ENCODE data around the gene KMT2C.
"Not testable (repeated sequence)": the region's sequence is repeated elsewhere in the genome, so short reads cannot be mapped to it uniquely, and the experiment has no call there.

KMT2C gene

GRCh38 chr7:152236306-152236705 lies 199.5 kb downstream of the KMT2C start:
- DNase-seq; POLR2A ChIA-PET; CTCF ChIA-PET; H3K4me1 ChIP-seq (ENCODE audit: control extremely low read depth in 1 of 4, control insufficient read depth in 4 of 4, insufficient read depth in 4 of 4, low read length in 3 of 4); H3K9me3 ChIP-seq (ENCODE audit: control extremely low read depth in 1 of 5, control insufficient read depth in 4 of 5, insufficient read depth in 2 of 5, low read depth in 1 of 5, low read length in 4 of 5); H3K27me3 ChIP-seq (replicated peaks in 2 of 5; ENCODE audit: control insufficient read depth in 4 of 5, insufficient read depth in 5 of 5, low read length in 4 of 5); H3K27ac ChIP-seq (ENCODE audit: insufficient read depth in 1 of 2, low read depth in 1 of 2, low read length in 2 of 2, poor library complexity in 1 of 2, severe bottlenecking in 2 of 2); H3K4me3 ChIP-seq (ENCODE audit: control insufficient read depth in 1 of 7, extremely low read depth in 1 of 7, insufficient read depth in 4 of 7, low read depth in 2 of 7, low read length in 6 of 7): not testable (repeated sequence)
- peaks cover 0 to 11% (median 3%) of the 10 kb centered on the region in 4 experiments for H3K36me3 ChIP-seq (ENCODE audit: control insufficient read depth in 4 of 4, insufficient read depth in 4 of 4, low read length in 3 of 4)
- WGBS (ENCODE audit: insufficient coverage), result no CpG with 5 or more reads among the region's 5 CpGs

GRCh38 chr7:152234421-152234820 lies 201.4 kb downstream of the KMT2C start:
- POLR2A ChIA-PET, result interaction anchor here (0.7 kb wide), 1 partner anchor 102 kb away, joined by 3 read pairs; no protein-coding TSS in a partner anchor
- H3K27me3 ChIP-seq (replicated peaks in 2 of 5; ENCODE audit: control insufficient read depth in 4 of 5, insufficient read depth in 5 of 5, low read length in 4 of 5); CTCF ChIA-PET; H3K4me1 ChIP-seq (ENCODE audit: control extremely low read depth in 1 of 4, control insufficient read depth in 4 of 4, insufficient read depth in 4 of 4, low read length in 3 of 4); DNase-seq; H3K4me3 ChIP-seq (ENCODE audit: control insufficient read depth in 1 of 7, extremely low read depth in 1 of 7, insufficient read depth in 4 of 7, low read depth in 2 of 7, low read length in 6 of 7); H3K27ac ChIP-seq (ENCODE audit: insufficient read depth in 1 of 2, low read depth in 1 of 2, low read length in 2 of 2, poor library complexity in 1 of 2, severe bottlenecking in 2 of 2); H3K9me3 ChIP-seq (ENCODE audit: control extremely low read depth in 1 of 5, control insufficient read depth in 4 of 5, insufficient read depth in 2 of 5, low read depth in 1 of 5, low read length in 4 of 5): not testable (repeated sequence)
- 94% methylated on average over 2 of the region's 5 CpGs for WGBS (ENCODE audit: insufficient coverage)
- peaks cover 0 to 17% (median 3%) of the 10 kb centered on the region in 4 experiments for H3K36me3 ChIP-seq (ENCODE audit: control insufficient read depth in 4 of 4, insufficient read depth in 4 of 4, low read length in 3 of 4)

- Histone ChIP-seq H3K4me1 (ENCODE audit: control extremely low read depth in 1 of 4, control insufficient read depth in 4 of 4, insufficient read depth in 4 of 4, low read length in 3 of 4) (no peaks in the 10 kb centered on the region), H3K27me3 (replicated peaks in 2 of 5; ENCODE audit: control insufficient read depth in 4 of 5, insufficient read depth in 5 of 5, low read length in 4 of 5) (no peaks in the 10 kb centered on the region), H3K4me3 (ENCODE audit: control insufficient read depth in 1 of 7, extremely low read depth in 1 of 7, insufficient read depth in 4 of 7, low read depth in 2 of 7, low read length in 6 of 7) (no peak overlapping the region), H3K27ac (ENCODE audit: insufficient read depth in 1 of 2, low read depth in 1 of 2, low read length in 2 of 2, poor library complexity in 1 of 2, severe bottlenecking in 2 of 2) (no peak overlapping the region), H3K9me3 (ENCODE audit: control extremely low read depth in 1 of 5, control insufficient read depth in 4 of 5, insufficient read depth in 2 of 5, low read depth in 1 of 5, low read length in 4 of 5) (no peaks in the 10 kb centered on the region), H3K36me3 (ENCODE audit: control insufficient read depth in 4 of 4, insufficient read depth in 4 of 4, low read length in 3 of 4) (peaks cover 0 to 19% (median 4%) of the 10 kb centered on the region in 4 experiments)
- ChIA-PET CTCF (interaction anchor here (0.6 to 0.9 kb wide), 2 partner anchors 21 to 559 kb away, joined by 3 read pairs; no protein-coding TSS in a partner anchor), POLR2A (no interaction called here)
- DNase-seq, result no peak
Observed at GRCh38 chr7:152231089-152231488, 204.7 kb downstream of the KMT2C start.

GRCh38 chr7:152219556-152219955 lies 216.2 kb downstream of the KMT2C start:
- H3K9me3 ChIP-seq (ENCODE audit: control extremely low read depth in 1 of 5, control insufficient read depth in 4 of 5, insufficient read depth in 2 of 5, low read depth in 1 of 5, low read length in 4 of 5); DNase-seq; H3K4me1 ChIP-seq (ENCODE audit: control extremely low read depth in 1 of 4, control insufficient read depth in 4 of 4, insufficient read depth in 4 of 4, low read length in 3 of 4); H3K27me3 ChIP-seq (replicated peaks in 2 of 5; ENCODE audit: control insufficient read depth in 4 of 5, insufficient read depth in 5 of 5, low read length in 4 of 5); POLR2A ChIA-PET; H3K4me3 ChIP-seq (ENCODE audit: control insufficient read depth in 1 of 7, extremely low read depth in 1 of 7, insufficient read depth in 4 of 7, low read depth in 2 of 7, low read length in 6 of 7); H3K27ac ChIP-seq (ENCODE audit: insufficient read depth in 1 of 2, low read depth in 1 of 2, low read length in 2 of 2, poor library complexity in 1 of 2, severe bottlenecking in 2 of 2); CTCF ChIA-PET: not testable (repeated sequence)
- WGBS (ENCODE audit: insufficient coverage), result no CpG with 5 or more reads among the region's 5 CpGs
- peaks cover 2 to 17% (median 8%) of the 10 kb centered on the region in 4 experiments for H3K36me3 ChIP-seq (ENCODE audit: control insufficient read depth in 4 of 4, insufficient read depth in 4 of 4, low read length in 3 of 4)

GRCh38 chr7:152208766-152209165 lies 227.0 kb downstream of the KMT2C start:
- H3K4me1 ChIP-seq (ENCODE audit: control extremely low read depth in 1 of 4, control insufficient read depth in 4 of 4, insufficient read depth in 4 of 4, low read length in 3 of 4); DNase-seq; H3K4me3 ChIP-seq (ENCODE audit: control insufficient read depth in 1 of 7, extremely low read depth in 1 of 7, insufficient read depth in 4 of 7, low read depth in 2 of 7, low read length in 6 of 7); H3K27ac ChIP-seq (ENCODE audit: insufficient read depth in 1 of 2, low read depth in 1 of 2, low read length in 2 of 2, poor library complexity in 1 of 2, severe bottlenecking in 2 of 2); POLR2A ChIA-PET; H3K9me3 ChIP-seq (ENCODE audit: control extremely low read depth in 1 of 5, control insufficient read depth in 4 of 5, insufficient read depth in 2 of 5, low read depth in 1 of 5, low read length in 4 of 5); CTCF ChIA-PET; H3K27me3 ChIP-seq (replicated peaks in 2 of 5; ENCODE audit: control insufficient read depth in 4 of 5, insufficient read depth in 5 of 5, low read length in 4 of 5): not testable (repeated sequence)
- 95% methylated on average over 7 of the region's 7 CpGs for WGBS (ENCODE audit: insufficient coverage)
- H3K36me3 ChIP-seq (ENCODE audit: control insufficient read depth in 4 of 4, insufficient read depth in 4 of 4, low read length in 3 of 4), result peaks cover 3 to 21% (median 5%) of the 10 kb centered on the region in 4 experiments

- H3K27me3 ChIP-seq (replicated peaks in 2 of 5; ENCODE audit: control insufficient read depth in 4 of 5, insufficient read depth in 5 of 5, low read length in 4 of 5); DNase-seq; H3K27ac ChIP-seq (ENCODE audit: insufficient read depth in 1 of 2, low read depth in 1 of 2, low read length in 2 of 2, poor library complexity in 1 of 2, severe bottlenecking in 2 of 2); H3K9me3 ChIP-seq (ENCODE audit: control extremely low read depth in 1 of 5, control insufficient read depth in 4 of 5, insufficient read depth in 2 of 5, low read depth in 1 of 5, low read length in 4 of 5); H3K4me3 ChIP-seq (ENCODE audit: control insufficient read depth in 1 of 7, extremely low read depth in 1 of 7, insufficient read depth in 4 of 7, low read depth in 2 of 7, low read length in 6 of 7); H3K4me1 ChIP-seq (ENCODE audit: control extremely low read depth in 1 of 4, control insufficient read depth in 4 of 4, insufficient read depth in 4 of 4, low read length in 3 of 4); POLR2A ChIA-PET: not testable (repeated sequence)
- CTCF ChIA-PET, result interaction anchor here (0.7 kb wide), 1 partner anchor 8 kb away, joined by 3 read pairs; no protein-coding TSS in a partner anchor
- H3K36me3 ChIP-seq (ENCODE audit: control insufficient read depth in 4 of 4, insufficient read depth in 4 of 4, low read length in 3 of 4), result peaks cover 0 to 32% (median 10%) of the 10 kb centered on the region in 4 experiments
Observed at GRCh38 chr7:152204417-152204816, 231.4 kb downstream of the KMT2C start.

- ChIA-PET CTCF (interaction anchor here (1.3 kb wide), 1 partner anchor 503 kb away, joined by 4 read pairs; no protein-coding TSS in a partner anchor), POLR2A (no interaction called here)
- H3K9me3 ChIP-seq (ENCODE audit: control extremely low read depth in 1 of 5, control insufficient read depth in 4 of 5, insufficient read depth in 2 of 5, low read depth in 1 of 5, low read length in 4 of 5), result no peaks in the 10 kb centered on the region
- no peak for DNase-seq
- no peak overlapping the region for H3K27ac ChIP-seq (ENCODE audit: insufficient read depth in 1 of 2, low read depth in 1 of 2, low read length in 2 of 2, poor library complexity in 1 of 2, severe bottlenecking in 2 of 2)
- WGBS (ENCODE audit: insufficient coverage), result no CpG with 5 or more reads among the region's 3 CpGs
- no peaks in the 10 kb centered on the region for H3K27me3 ChIP-seq (replicated peaks in 2 of 5; ENCODE audit: control insufficient read depth in 4 of 5, insufficient read depth in 5 of 5, low read length in 4 of 5)
- H3K36me3 ChIP-seq (ENCODE audit: control insufficient read depth in 4 of 4, insufficient read depth in 4 of 4, low read length in 3 of 4), result peaks cover 0 to 43% (median 16%) of the 10 kb centered on the region in 4 experiments
- H3K4me3 ChIP-seq (ENCODE audit: control insufficient read depth in 1 of 7, extremely low read depth in 1 of 7, insufficient read depth in 4 of 7, low read depth in 2 of 7, low read length in 6 of 7), result no peak overlapping the region
- H3K4me1 ChIP-seq (ENCODE audit: control extremely low read depth in 1 of 4, control insufficient read depth in 4 of 4, insufficient read depth in 4 of 4, low read length in 3 of 4), result no peaks in the 10 kb centered on the region
Observed at GRCh38 chr7:152203095-152203494, 232.7 kb downstream of the KMT2C start.

Data from common myeloid progenitor, CD34-positive (primary cell).